Heart left ventricle (tissue), 13 donors: ENCODE measurements around the gene TPRN.

Experiments used
- POLR2A ChIP-seq, 2 donors: fragments of 450-650 bp; IDR thresholded peaks; one replicate each; pipeline ENCODE4 v1.6.1; 2017; ENCODE audit warnings: antibody characterized with exemption in 2 of 2, mild to moderate bottlenecking in 2 of 2, moderate library complexity in 2 of 2
- TF ChIP-seq, protein P1 (sequence below), 12 donors: fragments of 200-600 bp; sonication (generic) in 4 of 12; IDR thresholded peaks; one replicate each; pipeline versions ENCODE4 v1.5.0 to v1.8.0; 2018 to 2022; ENCODE audit warnings: antibody characterized with exemption in 12 of 12, mild to moderate bottlenecking in 5 of 12
- donor health status: ischemic (EF 13 %, LVEDD 7.1; RV severe dilation, severe dysfunction).
- donor health status: DM: no; HTN: yes; CAD: no.
- donor health status: DM: no; HTN: no; CAD: no.
- donor health status: ischemic (EF 25% LVEDD 6.9; RV normal size, moderate dysfunction).
- donor health status: ischemic (EF 25% LVEDD 5.7; RV mildly dilated, moderate dysfunction).
- donor health status: ischemic (EF 35%, LVEDD 5.7; RV mildly dilated, moderate dysfunction).
- donor health status: nonischemic (EF 11% LVEDD 7.7; RV severe dilation, severe dysfunction).
- donor health status: DM: yes; HTN: yes; CAD: no.
- donor health status: PGD.
- donor health status: ischemic (EF 29% LVEDD 5.4; RV normal size, mild dysfunction).
- donor health status: nonischemic (EF 23%, LVEDD 6.1; RV moderate dilation, normal function).

DNA sequence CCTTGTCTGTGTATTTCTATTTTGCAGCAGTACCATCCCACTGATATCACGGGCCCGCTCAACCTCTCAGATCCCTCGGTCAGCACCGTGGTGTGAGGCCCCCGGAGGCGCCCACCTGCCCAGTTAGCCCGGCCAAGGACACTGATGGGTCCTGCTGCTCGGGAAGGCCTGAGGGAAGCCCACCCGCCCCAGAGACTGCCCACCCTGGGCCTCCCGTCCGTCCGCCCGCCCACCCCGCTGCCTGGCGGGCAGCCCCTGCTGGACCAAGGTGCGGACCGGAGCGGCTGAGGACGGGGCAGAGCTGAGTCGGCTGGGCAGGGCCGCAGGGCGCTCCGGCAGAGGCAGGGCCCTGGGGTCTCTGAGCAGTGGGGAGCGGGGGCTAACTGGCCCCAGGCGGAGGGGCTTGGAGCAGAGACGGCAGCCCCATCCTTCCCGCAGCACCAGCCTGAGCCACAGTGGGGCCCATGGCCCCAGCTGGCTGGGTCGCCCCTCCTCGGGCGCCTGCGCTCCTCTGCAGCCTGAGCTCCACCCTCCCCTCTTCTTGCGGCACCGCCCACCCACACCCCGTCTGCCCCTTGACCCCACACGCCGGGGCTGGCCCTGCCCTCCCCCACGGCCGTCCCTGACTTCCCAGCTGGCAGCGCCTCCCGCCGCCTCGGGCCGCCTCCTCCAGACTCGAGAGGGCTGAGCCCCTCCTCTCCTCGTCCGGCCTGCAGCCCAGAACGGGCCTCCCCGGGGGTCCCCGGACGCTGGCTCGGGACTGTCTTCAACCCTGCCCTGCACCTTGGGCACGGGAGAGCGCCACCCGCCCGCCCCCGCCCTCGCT lies 32.6 kb downstream of the TPRN start:
- TF ChIP-seq, protein P1, sequence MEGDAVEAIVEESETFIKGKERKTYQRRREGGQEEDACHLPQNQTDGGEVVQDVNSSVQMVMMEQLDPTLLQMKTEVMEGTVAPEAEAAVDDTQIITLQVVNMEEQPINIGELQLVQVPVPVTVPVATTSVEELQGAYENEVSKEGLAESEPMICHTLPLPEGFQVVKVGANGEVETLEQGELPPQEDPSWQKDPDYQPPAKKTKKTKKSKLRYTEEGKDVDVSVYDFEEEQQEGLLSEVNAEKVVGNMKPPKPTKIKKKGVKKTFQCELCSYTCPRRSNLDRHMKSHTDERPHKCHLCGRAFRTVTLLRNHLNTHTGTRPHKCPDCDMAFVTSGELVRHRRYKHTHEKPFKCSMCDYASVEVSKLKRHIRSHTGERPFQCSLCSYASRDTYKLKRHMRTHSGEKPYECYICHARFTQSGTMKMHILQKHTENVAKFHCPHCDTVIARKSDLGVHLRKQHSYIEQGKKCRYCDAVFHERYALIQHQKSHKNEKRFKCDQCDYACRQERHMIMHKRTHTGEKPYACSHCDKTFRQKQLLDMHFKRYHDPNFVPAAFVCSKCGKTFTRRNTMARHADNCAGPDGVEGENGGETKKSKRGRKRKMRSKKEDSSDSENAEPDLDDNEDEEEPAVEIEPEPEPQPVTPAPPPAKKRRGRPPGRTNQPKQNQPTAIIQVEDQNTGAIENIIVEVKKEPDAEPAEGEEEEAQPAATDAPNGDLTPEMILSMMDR (IDR thresholded peaks at IDR 0.05), result no peak
- no peak for TF ChIP-seq POLR2A (IDR thresholded peaks at IDR 0.05)
